HepG2 (cell line): ENCODE data around the gene HS3ST4. TPM values are rescaled to one million over a fixed set of nuclear protein-coding genes. Genes with fewer than 3 reads are reported as not detected.

Source experiments
- ATAC-seq: fragments of 200-7000 bp; cut with Tn5 transposase; 3 replicates; pipeline ENCODE4 v1.9.1; 2020; ENCODE audit warnings: mild to moderate bottlenecking, moderate library complexity
- BruUV-seq: library from RNA; stranded (reverse); fragments of 400-500 nt; replicated peaks from 2 replicates; lab custom pipeline; 2021; lab: Mats Ljungman, UMichigan
- CTCF ChIA-PET: fragments of 300-600 bp; formaldehyde crosslinking; extraction: SDS; loops from one replicate; lab custom pipeline; 2021; ENCODE audit warnings: low total read pairs, inconsistent platforms, low intra/inter-chr PET ratio; lab: Yijun Ruan, JAX
- POLR2A ChIA-PET: fragments of 350-600 bp; sonication (Branson Sonifier 250); formaldehyde crosslinking; loops from one replicate; lab custom pipeline; 2020; ENCODE audit warnings: antibody characterized with exemption, inconsistent platforms; lab: Yijun Ruan, JAX
- DNase-seq: peaks from one replicate; pipeline ENCODE4 v3.0.0-alpha.2; 2015; ENCODE audit warnings: low spot score
- FAIRE-seq: peaks from 3 replicates; lab custom pipeline; 2011; peaks lifted over from hg19 to GRCh38; lab: Jason Lieb, UNC
- H2AFZ ChIP-seq: one replicate; pipeline ENCODE4 v1.6.1; 2011; ENCODE audit warnings: low read length, inconsistent platforms
- H3K27ac ChIP-seq: fragments of 300-600 bp; 3 replicates; pipeline ENCODE4 v1.8.0; 2011; ENCODE audit warnings: mixed run types, mild to moderate bottlenecking, mixed read lengths, low read length, inconsistent platforms; ENCODE audit not compliant: insufficient read depth; ENCODE audit errors: extremely low read length
- H3K27me3 ChIP-seq, 2 experiments: fragments of 200-600 bp in 1 of 2; 2 replicates in 1 of 2; 3 replicates in 1 of 2; pipeline versions ENCODE4 v1.6.0 to v1.8.0; 2011; ENCODE audit warnings: low read length in 2 of 2, mild to moderate bottlenecking in 2 of 2, moderate library complexity in 2 of 2, inconsistent platforms in 1 of 2; ENCODE audit not compliant: insufficient read depth in 2 of 2, control insufficient read depth in 1 of 2
- H3K36me3 ChIP-seq, 2 experiments: fragments of 200-600 bp in 1 of 2; replicated peaks in 1 of 2; 2 replicates in 1 of 2; 3 replicates in 1 of 2; pipeline versions ENCODE4 v1.5.1 to v1.8.0; 2011; ENCODE audit warnings: low read length in 2 of 2, inconsistent platforms in 1 of 2; ENCODE audit not compliant: insufficient read depth in 2 of 2, control insufficient read depth in 1 of 2
- H3K4me1 ChIP-seq: 2 replicates; pipeline ENCODE4 v1.5.1; 2012; ENCODE audit warnings: low read length, inconsistent platforms; ENCODE audit not compliant: insufficient read depth
- H3K4me2 ChIP-seq: 2 replicates; pipeline ENCODE4 v1.6.0; 2011; ENCODE audit warnings: low read depth, low read length, inconsistent platforms
- H3K4me3 ChIP-seq, 3 experiments: fragments of 200-600 bp in 1 of 3; sonication (generic), shearing (Covaris generic) in 1 of 3; replicated peaks in 1 of 3; 2 replicates each; pipeline ENCODE4 v1.5.1; 2011 to 2016; ENCODE audit warnings: low read length in 3 of 3, inconsistent platforms in 2 of 3, low read depth in 2 of 3, mild to moderate bottlenecking in 2 of 3, control low read depth in 1 of 3, mixed read lengths in 1 of 3; ENCODE audit not compliant: insufficient read depth in 1 of 3
- H3K79me2 ChIP-seq: one replicate; pipeline ENCODE4 v1.6.1; 2011; ENCODE audit warnings: low read length, inconsistent platforms; ENCODE audit not compliant: insufficient read depth
- H3K9ac ChIP-seq: 2 replicates; pipeline ENCODE4 v1.6.0; 2011; ENCODE audit warnings: mild to moderate bottlenecking, low read depth, low read length, inconsistent platforms; ENCODE audit not compliant: insufficient read depth
- H3K9me3 ChIP-seq: 2 replicates; pipeline ENCODE4 v1.5.1; 2012; ENCODE audit warnings: mild to moderate bottlenecking, low read length
- H4K20me1 ChIP-seq: 2 replicates; pipeline ENCODE4 v1.6.0; 2011; ENCODE audit warnings: inconsistent platforms, mild to moderate bottlenecking, low read length, moderate library complexity; ENCODE audit not compliant: insufficient read depth
- ATF7 ChIP-seq, 2 experiments: fragments of 450-650 bp in 1 of 2; sonication (generic) in 1 of 2; formaldehyde crosslinking in 1 of 2; IDR thresholded peaks; 2 replicates each; pipeline versions ENCODE4 v1.4.0 to v1.6.1; 2016 to 2020; ENCODE audit warnings: antibody characterized with exemption in 1 of 2, mild to moderate bottlenecking in 1 of 2, missing genetic modification reagents in 1 of 2
- CEBPB ChIP-seq: IDR thresholded peaks from 2 replicates; pipeline ENCODE4 v1.6.1; 2011; ENCODE audit warnings: low read depth, low read length, improper control_type of control experiment, borderline replicate concordance
- NONO ChIP-seq, 2 experiments: fragments of 450-650 bp in 1 of 2; sonication (generic) in 1 of 2; formaldehyde crosslinking in 1 of 2; IDR thresholded peaks in 1 of 2; conservative IDR thresholded peaks in 1 of 2; 2 replicates each; pipeline versions ENCODE4 v1.6.1 to v1.8.0; 2017 to 2022; ENCODE audit warnings: mild to moderate bottlenecking in 1 of 2, missing genetic modification reagents in 1 of 2, moderate library complexity in 1 of 2
- RFX1 ChIP-seq: fragments of 450-650 bp; IDR thresholded peaks from 2 replicates; pipeline ENCODE4 v1.6.1; 2017
- ZNF629 ChIP-seq: sonication (generic); formaldehyde crosslinking; conservative IDR thresholded peaks from 2 replicates; pipeline ENCODE4 v1.5.0; 2020; ENCODE audit warnings: missing genetic modification reagents
- WGBS: methylation state at CpG from one replicate; pipeline ENCODE4 v1.1.6; 2017; ENCODE audit warnings: low lambda C conversion rate; 5-methylcytosine and 5-hydroxymethylcytosine counted together
- in situ Hi-C: cut with HindIII; loops from 2 replicates; pipeline ENCODE4 v1.10.0; 2017; ENCODE audit warnings: low pct_unique_long_range_greater_than_20kb; ENCODE audit not compliant: extremely low pct_ligation_motif_present
- intact Hi-C: fragments of 100-400 bp; cut with micrococcal nuclease; formaldehyde crosslinking; loops from one replicate; pipeline ENCODE4 v1.10.0; 2022; ENCODE audit not compliant: unreplicated experiment
- polyA plus RNA-seq, 8 experiments: library from polyadenylated mRNA; depleted of rRNA in 3 of 8; stranded (reverse) in 7 of 8; unstranded in 1 of 8; fragments of >200 nt; fragmentation: Illumina TruSeq in 4 of 8; extraction: Trizol in 4 of 8; gene quantifications; 2 replicates each; pipeline versions ENCODE4 v1.2.1 to v1.2.3, GENCODE V29; 2011 to 2016; ENCODE audit warnings: low read depth in 4 of 8, missing spikeins in 1 of 8, mixed read lengths in 1 of 8; ENCODE audit not compliant: insufficient read depth in 1 of 8
- total RNA-seq, 5 experiments: library from RNA; depleted of rRNA; stranded (reverse); fragments of >200 nt; fragmentation: Illumina TruSeq; extraction: Trizol; gene quantifications; 2 replicates each; pipeline ENCODE4 v1.2.3, GENCODE V29; 2016; ENCODE audit warnings: low read depth in 1 of 5

Gene HS3ST4
- total and polyA plus RNA-seq, 2 of the 13 experiments (the other 11 are each of a cell fraction or from before 2014, with no cell fraction given): not detected

GRCh38 chr16:26070302-26071100 lies 378.7 kb downstream of the HS3ST4 start:
- H3K4me1 ChIP-seq: no peaks in the 10 kb centered on the region
- in situ Hi-C loops: no loop called here
- BruUV-seq: no TSS peak
- TF ChIP-seq RFX1 (peak; percentile 46; the same call in 1 of the 2 replicates), CEBPB (no peak)
- intact Hi-C loops: no loop called here
- DNase-seq (no peak), FAIRE-seq (no peak), ATAC-seq (no peak)
- no peaks in the 10 kb centered on the region for H3K36me3 ChIP-seq
- ChIA-PET CTCF (no interaction called here), POLR2A (no interaction called here)
- WGBS: 11% methylated on average over 5 of the region's 5 CpGs
- no peaks in the 10 kb centered on the region for H3K27me3 ChIP-seq
- no peaks in the 10 kb centered on the region for H4K20me1 ChIP-seq
- no peak overlapping the region for H3K4me3 ChIP-seq
- no peak overlapping the region for H3K9ac ChIP-seq
- no peaks in the 10 kb centered on the region for H3K79me2 ChIP-seq
- H3K9me3 ChIP-seq: peaks cover 6% of the 10 kb centered on the region; the same call in 1 of the 2 replicates
- H3K27ac ChIP-seq: no peak overlapping the region
- no peak overlapping the region for H3K4me2 ChIP-seq
- no peak overlapping the region for H2AFZ ChIP-seq

GRCh38 chr16:26071101-26071866 lies 379.5 kb downstream of the HS3ST4 start:
- intact Hi-C loops: no loop called here
- Histone ChIP-seq H3K27me3 (no peaks in the 10 kb centered on the region), H4K20me1 (no peaks in the 10 kb centered on the region), H3K9me3 (peaks cover 6% of the 10 kb centered on the region; the same call in 1 of the 2 replicates), H3K4me3 (no peak overlapping the region), H3K4me2 (no peak overlapping the region), H3K9ac (no peak overlapping the region), H3K4me1 (no peaks in the 10 kb centered on the region), H3K79me2 (no peaks in the 10 kb centered on the region), H2AFZ (no peak overlapping the region), H3K27ac (no peak overlapping the region), H3K36me3 (no peaks in the 10 kb centered on the region)
- in situ Hi-C loops: no loop called here
- BruUV-seq: no TSS peak
- TF ChIP-seq ATF7 (IDR thresholded peaks at IDR 0.05) (0 out of 2 replicates have a peak, but pooled peaks have one; percentile 2), ATF7 (CRISPR knock-in tag; IDR thresholded peaks at IDR 0.05) (no peak), NONO (IDR thresholded peaks at IDR 0.05) (no peak), NONO (CRISPR knock-in tag; conservative IDR thresholded peaks at IDR 0.05) (no peak), CEBPB (peak; percentile 26; the same call in 1 of the 2 replicates), ZNF629 (CRISPR knock-in tag) (no peak)
- no peak for FAIRE-seq
- DNase-seq: no peak
- ChIA-PET CTCF (no interaction called here), POLR2A (no interaction called here)
- WGBS: 10% methylated on average over 9 of the region's 9 CpGs
- ATAC-seq: no peak
